ENCODE measurements around the gene BRD3OS.
"Not testable (repeated sequence)": the region's sequence is repeated elsewhere in the genome, so short reads cannot be mapped to it uniquely, and the experiment has no call there.

Gene BRD3OS

GRCh38 chr9:133987946-133988665 is 37.2 kb upstream of the BRD3OS start:
- no peak for DNase-seq

- DNase-seq = not testable (repeated sequence)
These were observed 36.5 kb upstream of the BRD3OS start for GRCh38 chr9:133988771-133989170.

GRCh38 chr9:133989625-133990365 is 35.5 kb upstream of the BRD3OS start:
- DNase-seq = peak; percentile 15

GRCh38 chr9:133990366-133991213 is 34.7 kb upstream of the BRD3OS start:
- peak; percentile 80 for DNase-seq

GRCh38 chr9:133991214-133991921 is 33.9 kb upstream of the BRD3OS start:
- peak; percentile 57 for DNase-seq

GRCh38 chr9:133991964-133992779 is 33.1 kb upstream of the BRD3OS start, which contains the start of gene VAV2:
Gene VAV2, minus strand, starts transcription at chr9:133992324. Its CDS starts 46 bp downstream, at chr9:133992278.
- DNase-seq = peak; percentile 76

GRCh38 chr9:133992780-133993634 is 32.3 kb upstream of the BRD3OS start:
- peak; percentile 95 for DNase-seq

GRCh38 chr9:133993635-133994253 is 31.5 kb upstream of the BRD3OS start:
- DNase-seq = no peak

- DNase-seq = peak; percentile 80
These were observed 30.8 kb upstream of the BRD3OS start for GRCh38 chr9:133994353-133995011.

GRCh38 chr9:133995012-133995896 is 30.0 kb upstream of the BRD3OS start:
- DNase-seq = peak; percentile 6

GRCh38 chr9:133996531-133997520 is 28.5 kb upstream of the BRD3OS start:
- peak; percentile 1 for DNase-seq

GRCh38 chr9:133997584-133997983 is 27.7 kb upstream of the BRD3OS start:
- no peak for DNase-seq

- no peak for DNase-seq
These were observed 26.2 kb upstream of the BRD3OS start for GRCh38 chr9:133998915-133999595.

GRCh38 chr9:133999851-134000265 is 25.4 kb upstream of the BRD3OS start:
- DNase-seq = peak; percentile 2

GRCh38 chr9:134002796-134003195 is 22.5 kb upstream of the BRD3OS start:
- DNase-seq = no peak

GRCh38 chr9:134003237-134003636 is 22.0 kb upstream of the BRD3OS start:
- no peak for DNase-seq
